Central memory CD8-positive, alpha-beta T cell (primary cell): ENCODE data around the gene KRTAP21-1.

Source experiments
- ATAC-seq: fragments of 150-1000 bp; cut with Tn5 transposase; replicated peaks from 2 replicates; pipeline ENCODE4 v1.10.0; 2022; ENCODE audit warnings: mild to moderate bottlenecking, moderate FRiP score, moderate number of reproducible peaks; ENCODE audit not compliant: poor library complexity, severe bottlenecking; ENCODE audit errors: extremely low read depth
- DNase-seq, 2 donors: peaks; one replicate each; pipeline ENCODE4 v3.0.0; 2021; ENCODE audit warnings: low spot score in 2 of 2
- H3K27ac Mint-ChIP-seq: one replicate; pipeline ENCODE4 v1.8.0; 2022; ENCODE audit warnings: low read depth, mild to moderate bottlenecking, moderate library complexity, mixed read lengths
- H3K27me3 Mint-ChIP-seq: one replicate; pipeline ENCODE4 v1.8.0; 2022; ENCODE audit warnings: mixed read lengths
- H3K36me3 Mint-ChIP-seq: one replicate; pipeline ENCODE4 v1.8.0; 2022; ENCODE audit warnings: mild to moderate bottlenecking, moderate library complexity, mixed read lengths; ENCODE audit not compliant: insufficient read depth
- H3K4me1 Mint-ChIP-seq: one replicate; pipeline ENCODE4 v1.8.0; 2022; ENCODE audit warnings: mixed read lengths
- H3K4me3 Mint-ChIP-seq: one replicate; pipeline ENCODE4 v1.8.0; 2022; ENCODE audit warnings: mild to moderate bottlenecking, moderate library complexity, mixed read lengths
- H3K9me3 Mint-ChIP-seq: one replicate; pipeline ENCODE4 v1.8.0; 2022; ENCODE audit warnings: mixed read lengths

Gene KRTAP21-1

GRCh38 chr21:30718239-30718909 is 36.9 kb downstream of the KRTAP21-1 start, which contains the start of gene KRTAP21-3:
KRTAP21-3 (minus strand) TSS chr21:30718777; CDS start chr21:30718759, 18 bp downstream.
- Mint-ChIP-seq H3K4me1 (no peaks in the 10 kb centered on the region), H3K36me3 (no peaks in the 10 kb centered on the region), H3K4me3 (no peak within 1 kb of the TSS), H3K9me3 (no peaks in the 10 kb centered on the region), H3K27me3 (no peaks in the 10 kb centered on the region), H3K27ac (no peak within 1 kb of the TSS)
- ATAC-seq (no peak), DNase-seq (no peak)

GRCh38 chr21:30717105-30717504 is 38.1 kb downstream of the KRTAP21-1 start:
- Mint-ChIP-seq H3K27me3 (no peaks in the 10 kb centered on the region), H3K9me3 (no peaks in the 10 kb centered on the region), H3K36me3 (no peaks in the 10 kb centered on the region), H3K27ac (no peak overlapping the region), H3K4me1 (no peaks in the 10 kb centered on the region), H3K4me3 (no peak overlapping the region)
- no peak for DNase-seq
- no peak for ATAC-seq

- H3K9me3 Mint-ChIP-seq: peaks cover 6% of the 10 kb centered on the region
- DNase-seq (no peak), ATAC-seq (no peak)
- no peak overlapping the region for H3K27ac Mint-ChIP-seq
- H3K4me1 Mint-ChIP-seq: no peaks in the 10 kb centered on the region
- H3K36me3 Mint-ChIP-seq: no peaks in the 10 kb centered on the region
- H3K4me3 Mint-ChIP-seq: no peak overlapping the region
- H3K27me3 Mint-ChIP-seq: no peaks in the 10 kb centered on the region
These were observed 40.3 kb downstream of the KRTAP21-1 start for GRCh38 chr21:30714946-30715345.

- ATAC-seq (no peak), DNase-seq (no peak)
- Mint-ChIP-seq H3K27me3 (no peaks in the 10 kb centered on the region), H3K9me3 (peaks cover 6% of the 10 kb centered on the region), H3K36me3 (no peaks in the 10 kb centered on the region), H3K4me3 (no peak overlapping the region), H3K4me1 (no peaks in the 10 kb centered on the region), H3K27ac (no peak overlapping the region)
These were observed 40.8 kb downstream of the KRTAP21-1 start for GRCh38 chr21:30714456-30714855.

GRCh38 chr21:30713766-30714165 is 41.5 kb downstream of the KRTAP21-1 start:
- Mint-ChIP-seq H3K4me3 (no peak overlapping the region), H3K27me3 (no peaks in the 10 kb centered on the region), H3K27ac (no peak overlapping the region), H3K9me3 (peaks cover 6% of the 10 kb centered on the region), H3K4me1 (no peaks in the 10 kb centered on the region), H3K36me3 (no peaks in the 10 kb centered on the region)
- DNase-seq (no peak), ATAC-seq (no peak)

- Mint-ChIP-seq H3K27me3 (no peaks in the 10 kb centered on the region), H3K9me3 (peaks cover 6% of the 10 kb centered on the region), H3K27ac (no peak overlapping the region), H3K4me3 (no peak overlapping the region), H3K36me3 (no peaks in the 10 kb centered on the region), H3K4me1 (no peaks in the 10 kb centered on the region)
- DNase-seq: no peak
- no peak for ATAC-seq
These were observed 44.7 kb downstream of the KRTAP21-1 start for GRCh38 chr21:30710499-30710898.

- H3K27ac Mint-ChIP-seq: no peak overlapping the region
- no peak for DNase-seq
- no peak for ATAC-seq
- no peaks in the 10 kb centered on the region for H3K27me3 Mint-ChIP-seq
- H3K4me3 Mint-ChIP-seq: no peak overlapping the region
- H3K9me3 Mint-ChIP-seq: peaks cover 6% of the 10 kb centered on the region
- H3K4me1 Mint-ChIP-seq: no peaks in the 10 kb centered on the region
- no peaks in the 10 kb centered on the region for H3K36me3 Mint-ChIP-seq
These were observed 47.8 kb downstream of the KRTAP21-1 start for GRCh38 chr21:30707409-30707808.
